Stimulated activated CD4-positive, alpha-beta T cell treated with anti-CD3 and anti-CD28 coated beads, TNF-alpha, amount 100 ng/mL, for 24 hours (primary cell): ENCODE measurements around the gene RANBP3.
"Not testable (repeated sequence)": the region's sequence is repeated elsewhere in the genome, so short reads cannot be mapped to it uniquely, and the experiment has no call there.

Experiments used
- DNase-seq, 3 experiments: peaks; one replicate each; pipeline ENCODE4 v3.0.0-alpha.2; 2020; ENCODE audit warnings: low read depth in 3 of 3

RANBP3 gene

GRCh38 chr19:5883157-5883873, 94.6 kb downstream of the RANBP3 start:
- DNase-seq, result not testable (repeated sequence)

GRCh38 chr19:5882421-5882968, 95.4 kb downstream of the RANBP3 start:
- no peak for DNase-seq

GRCh38 chr19:5881543-5882299, 96.2 kb downstream of the RANBP3 start:
- DNase-seq, result no peak

GRCh38 chr19:5880604-5881078, 97.3 kb downstream of the RANBP3 start:
- no peak for DNase-seq

GRCh38 chr19:5880196-5880595, 97.7 kb downstream of the RANBP3 start:
- no peak for DNase-seq

GRCh38 chr19:5877882-5878281, 100.1 kb downstream of the RANBP3 start:
- no peak for DNase-seq

GRCh38 chr19:5877427-5877826, 100.5 kb downstream of the RANBP3 start:
- DNase-seq, result no peak

GRCh38 chr19:5874496-5874895, 103.4 kb downstream of the RANBP3 start:
- DNase-seq, result not testable (repeated sequence)

GRCh38 chr19:5873617-5874199, 104.2 kb downstream of the RANBP3 start:
- DNase-seq, result no peak

- no peak for DNase-seq
Observed at GRCh38 chr19:5870986-5871394, 107.0 kb downstream of the RANBP3 start.

GRCh38 chr19:5867201-5868136, 110.5 kb downstream of the RANBP3 start:
- no peak for DNase-seq
